CD4-positive, alpha-beta T cell treated with Interleukin-12 subunit alpha and Interleukin-12 subunit beta, for 1 hour (primary cell): ENCODE measurements around the gene GRM5.

Source experiments
- DNase-seq: peaks from one replicate; pipeline ENCODE4 v3.0.0-alpha.2; 2020

GRM5 gene

DNA sequence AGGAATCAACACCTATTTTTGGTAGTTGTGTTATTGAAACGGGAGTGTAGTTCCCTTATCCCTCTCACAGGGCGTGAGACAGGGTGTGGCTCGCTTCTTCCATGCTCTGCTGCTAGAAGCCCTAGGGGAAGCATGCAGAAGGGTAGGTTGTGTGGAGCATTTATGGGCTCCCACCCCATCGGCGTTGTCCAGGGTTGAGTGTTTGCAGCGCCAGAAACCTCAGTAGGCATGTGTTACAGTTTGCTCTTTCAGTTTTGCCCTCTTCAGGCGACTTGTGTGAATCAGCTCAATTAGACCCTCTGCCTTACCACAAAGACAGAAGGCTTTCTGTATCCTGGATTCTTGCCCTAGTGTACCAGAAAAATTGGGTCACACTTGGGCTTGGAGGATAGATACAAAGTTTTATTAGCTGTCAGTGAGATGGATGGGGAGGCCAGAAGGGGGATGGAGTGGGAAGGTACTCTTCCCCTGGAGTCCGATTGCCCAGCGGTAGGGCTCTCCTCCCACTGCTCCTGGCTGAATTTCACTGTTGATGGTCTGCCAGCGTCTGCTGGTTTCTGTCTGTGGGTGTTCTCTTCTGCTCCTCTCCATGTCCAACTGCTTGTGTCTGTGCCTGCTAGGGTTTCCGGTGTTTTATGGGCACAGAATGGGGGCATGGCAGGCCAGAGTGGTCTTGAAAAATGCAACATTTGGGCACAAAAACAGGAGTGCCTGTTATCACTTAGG lies 369.9 kb downstream of the GRM5 start:
- no peak for DNase-seq

DNA sequence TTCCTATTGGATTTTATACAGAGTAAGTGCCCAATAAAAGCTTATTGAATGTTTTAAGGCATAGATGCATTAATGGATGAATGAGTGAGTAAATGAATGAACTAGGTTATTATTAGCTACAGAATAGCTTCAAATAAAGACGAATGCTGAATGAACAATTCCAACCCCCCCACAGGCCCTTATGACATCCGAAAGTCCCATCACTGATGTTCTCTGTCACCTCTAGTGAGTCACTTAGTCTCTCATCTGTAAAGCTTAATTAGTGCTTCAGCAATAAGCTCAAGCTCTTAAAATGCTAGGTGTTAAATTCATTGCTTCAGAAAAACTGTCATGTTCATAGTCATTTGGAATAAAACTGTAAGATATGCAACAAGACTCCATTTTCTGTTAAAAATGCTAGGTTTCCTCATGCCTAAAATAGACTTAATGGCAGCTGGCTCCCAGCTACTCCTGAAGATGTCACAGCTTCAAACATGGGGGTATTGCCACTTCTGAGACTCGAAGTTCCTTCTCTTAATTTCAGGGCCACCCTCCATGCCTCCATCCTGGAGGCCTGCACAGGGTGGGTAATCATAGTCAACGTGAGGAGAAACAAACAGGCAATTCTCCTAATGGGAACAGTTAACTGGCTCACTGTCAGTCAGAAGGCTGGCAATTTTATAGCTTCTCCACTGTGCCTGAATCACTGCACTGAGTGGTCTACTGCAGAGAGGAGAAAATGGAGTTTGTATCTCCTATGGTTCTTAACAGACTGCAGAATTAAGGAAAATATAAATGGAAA lies 373.3 kb downstream of the GRM5 start:
- no peak for DNase-seq

DNA sequence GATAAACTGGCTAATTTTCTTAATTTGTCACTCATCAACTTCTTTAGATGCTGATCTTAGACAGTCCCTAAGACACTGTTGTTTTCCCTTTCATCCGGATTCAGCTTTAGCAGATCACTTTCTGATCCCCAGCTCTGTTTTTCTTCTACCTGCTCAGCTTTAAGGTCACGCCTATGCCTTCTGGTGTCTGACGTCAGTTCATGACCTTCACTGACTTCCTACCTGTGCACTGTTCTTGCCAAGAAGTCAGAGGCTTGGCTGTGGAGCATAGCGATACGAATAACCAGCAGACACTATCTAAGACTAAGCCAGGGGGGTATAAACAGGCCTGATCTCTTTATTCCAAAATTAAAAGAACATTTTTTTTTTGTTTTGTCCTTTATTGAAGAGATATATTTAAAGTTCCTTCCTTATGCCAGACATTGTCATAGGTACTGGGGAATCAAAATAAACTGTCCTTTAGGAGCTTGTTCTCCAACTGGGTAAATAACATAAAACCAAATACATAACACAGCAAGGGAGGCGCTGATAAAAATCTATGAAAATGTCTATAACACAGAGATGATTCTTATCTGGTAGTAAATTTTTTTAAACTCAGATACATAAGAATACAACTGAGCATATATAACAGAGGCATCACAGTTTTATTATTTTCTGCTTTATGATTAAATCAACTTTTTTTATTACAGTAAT lies 376.1 kb downstream of the GRM5 start:
- no peak for DNase-seq

DNA sequence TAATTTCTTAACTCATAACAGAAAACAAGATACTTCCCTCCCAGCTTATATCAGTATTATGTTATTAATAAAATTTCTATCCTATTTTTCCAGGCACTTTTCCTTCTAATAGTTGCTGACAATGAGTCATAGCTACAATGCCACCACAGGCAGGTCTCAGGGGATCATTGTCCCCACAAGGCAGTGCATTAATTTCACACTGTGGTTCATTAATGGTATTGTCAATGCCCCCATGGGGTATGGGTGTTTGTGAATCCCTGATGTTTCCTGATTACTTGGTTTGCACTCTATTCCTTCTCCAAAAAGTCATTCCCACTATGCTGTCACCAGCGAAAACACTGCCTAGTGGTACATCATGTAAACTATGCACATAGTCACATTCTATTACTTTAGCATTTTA lies 382.8 kb downstream of the GRM5 start:
- DNase-seq = no peak

DNA sequence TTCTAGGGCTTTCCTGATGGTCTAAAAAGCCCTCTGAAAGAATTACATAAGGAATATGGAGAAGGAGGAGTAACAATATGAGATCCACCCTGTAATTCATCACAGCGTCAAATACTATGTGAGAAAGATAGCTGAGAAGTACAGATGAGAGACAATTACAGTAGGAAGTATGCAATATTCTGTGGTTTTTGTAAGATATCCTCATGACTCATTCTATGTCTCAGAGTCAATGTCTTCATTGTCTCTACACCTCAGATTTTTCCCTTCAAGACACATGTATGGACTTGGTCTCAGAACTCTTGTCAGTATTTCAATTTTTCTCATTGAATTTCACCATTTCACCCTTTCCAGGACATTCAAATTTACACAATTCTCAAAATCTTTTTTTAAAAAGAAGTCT lies 385.0 kb downstream of the GRM5 start:
- DNase-seq = no peak

DNA sequence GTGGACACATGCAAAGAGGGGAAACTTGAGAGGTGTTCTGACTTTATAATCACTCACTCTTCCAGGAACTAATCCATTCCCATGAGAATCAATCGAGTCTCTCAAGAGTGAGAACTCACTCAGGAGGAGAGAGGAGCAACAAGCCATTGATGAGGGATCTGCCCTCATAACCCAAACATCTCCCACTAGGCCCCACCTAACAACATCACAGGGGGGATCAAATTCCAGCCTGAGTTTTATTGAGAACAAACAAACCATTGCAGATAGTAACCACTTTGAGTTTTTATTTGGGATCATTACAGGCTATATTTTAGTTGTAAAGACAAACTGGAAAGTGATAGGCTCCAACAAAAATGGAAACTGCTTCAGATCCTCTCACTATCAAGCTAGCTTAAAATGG lies 399.4 kb downstream of the GRM5 start:
- DNase-seq = no peak

DNA sequence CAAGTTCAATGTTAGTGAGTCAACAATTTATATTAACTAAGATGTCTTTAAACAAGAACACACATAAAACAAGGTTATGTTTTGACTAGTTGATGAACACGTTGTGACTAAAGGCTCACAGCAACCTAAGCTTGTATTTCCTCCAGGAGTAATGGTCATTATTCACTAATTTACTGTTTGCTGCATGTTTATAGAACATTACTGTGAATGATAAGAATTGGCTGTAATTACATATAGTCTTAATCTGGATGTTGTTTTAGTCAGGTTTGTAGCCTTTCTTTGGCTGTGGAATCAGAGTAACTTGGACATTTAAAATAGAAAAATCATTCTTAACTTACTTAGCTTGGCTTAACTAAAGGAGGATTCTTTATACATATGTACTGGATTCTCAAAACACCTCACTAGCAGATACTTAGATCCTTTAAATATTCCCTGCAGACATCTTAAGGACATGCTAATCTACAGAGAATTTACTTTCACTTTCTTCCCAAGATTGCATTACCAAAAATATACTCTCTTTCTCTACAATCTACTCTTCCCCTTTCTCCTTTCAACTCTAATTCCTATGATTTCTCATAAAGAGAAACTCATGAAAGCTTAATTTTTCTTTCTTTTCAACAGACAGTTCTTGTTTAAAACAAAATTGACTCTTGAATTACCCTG lies 408.6 kb downstream of the GRM5 start:
- DNase-seq = no peak

DNA sequence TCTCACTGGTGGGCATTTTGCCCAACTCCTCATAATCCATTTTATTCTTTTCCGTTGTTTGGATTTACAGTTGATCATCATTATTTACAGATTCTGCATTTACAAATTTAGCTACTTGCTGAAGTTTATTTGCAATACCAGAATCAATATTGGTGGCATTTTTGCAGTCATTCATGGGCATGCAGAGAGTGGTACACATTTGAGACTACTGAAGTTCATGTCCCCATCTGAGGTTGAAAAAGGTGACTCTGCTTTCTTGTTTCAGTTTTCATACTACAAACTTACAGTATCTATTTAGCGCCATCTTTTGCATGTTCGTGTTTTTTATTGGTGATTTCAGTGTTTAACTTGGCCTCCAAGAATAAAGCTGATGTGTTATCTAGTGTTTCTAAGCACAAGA lies 409.5 kb downstream of the GRM5 start:
- DNase-seq = no peak

DNA sequence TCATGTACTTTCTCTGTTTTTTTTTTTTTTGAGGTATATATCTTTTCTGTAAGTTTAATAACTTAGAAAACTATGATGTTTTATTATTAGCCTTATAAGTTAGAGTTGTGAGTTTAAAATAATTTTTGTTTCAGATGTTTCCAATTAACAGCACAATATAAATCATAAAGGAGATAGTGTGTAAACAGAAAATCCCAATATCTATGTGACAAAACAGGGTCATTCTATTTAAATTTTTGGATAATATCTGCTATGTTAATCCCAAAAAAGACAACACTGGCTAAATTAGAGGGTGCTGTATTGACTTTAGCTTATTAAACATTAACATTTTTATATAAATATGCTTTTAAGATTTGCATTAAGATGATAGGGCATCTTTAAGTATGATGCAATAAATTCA lies 410.1 kb downstream of the GRM5 start:
- no peak for DNase-seq

DNA sequence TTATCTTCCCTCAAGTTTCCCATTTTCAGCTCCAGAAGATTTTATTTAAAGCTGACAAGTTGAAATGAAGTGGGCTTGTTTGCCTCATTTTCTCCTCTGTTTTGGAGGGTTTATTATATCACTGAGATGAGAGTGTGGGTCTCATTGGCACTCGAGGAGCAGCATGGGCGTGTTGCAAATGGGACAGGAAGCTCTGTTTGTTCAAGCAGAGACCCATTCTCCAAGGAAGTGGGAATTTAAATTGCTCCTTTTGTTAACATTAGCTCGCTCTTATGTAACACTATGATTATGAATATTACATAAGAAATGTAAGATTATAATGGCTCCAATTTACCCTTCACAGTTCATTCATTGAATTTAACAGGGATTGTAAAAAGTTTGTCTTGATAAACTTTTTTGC lies 410.6 kb downstream of the GRM5 start:
- no peak for DNase-seq

DNA sequence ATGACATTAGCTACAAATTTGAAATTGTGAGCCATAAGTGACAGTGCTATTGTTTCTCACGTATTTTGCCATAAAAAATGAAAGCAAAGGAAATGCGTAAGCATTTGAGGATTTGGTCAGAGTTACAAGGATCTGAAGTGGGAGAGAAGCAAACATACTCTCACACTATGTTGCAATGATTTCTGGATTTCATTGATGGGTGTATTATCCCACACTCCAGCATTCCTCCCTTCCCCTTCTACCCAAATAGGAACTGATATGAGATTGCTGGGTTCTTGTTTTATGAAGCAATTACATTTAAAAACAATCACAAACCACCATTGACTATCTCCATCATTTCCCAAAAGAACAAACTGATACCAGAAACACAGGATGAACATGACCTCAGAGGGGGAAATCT lies 414.2 kb downstream of the GRM5 start:
- no peak for DNase-seq

DNA sequence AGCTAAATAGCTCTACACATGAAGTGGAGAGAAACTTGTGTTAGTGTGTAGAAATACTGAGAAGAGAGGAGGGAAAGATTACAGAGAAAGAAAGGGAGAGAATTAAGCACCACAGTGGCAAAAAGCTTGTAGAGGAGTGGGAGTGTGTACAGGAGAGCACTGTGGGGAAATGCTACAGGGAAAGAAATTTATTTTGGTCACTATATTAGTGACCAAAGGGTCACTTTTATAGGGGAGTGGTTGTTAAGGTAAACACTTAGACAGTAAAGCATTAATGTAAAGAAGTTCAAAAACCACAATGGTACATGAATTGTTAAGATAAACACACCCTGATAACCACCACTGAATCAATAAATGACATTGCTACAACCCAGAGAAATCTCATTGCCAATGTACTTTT lies 421.1 kb downstream of the GRM5 start:
- no peak for DNase-seq

DNA sequence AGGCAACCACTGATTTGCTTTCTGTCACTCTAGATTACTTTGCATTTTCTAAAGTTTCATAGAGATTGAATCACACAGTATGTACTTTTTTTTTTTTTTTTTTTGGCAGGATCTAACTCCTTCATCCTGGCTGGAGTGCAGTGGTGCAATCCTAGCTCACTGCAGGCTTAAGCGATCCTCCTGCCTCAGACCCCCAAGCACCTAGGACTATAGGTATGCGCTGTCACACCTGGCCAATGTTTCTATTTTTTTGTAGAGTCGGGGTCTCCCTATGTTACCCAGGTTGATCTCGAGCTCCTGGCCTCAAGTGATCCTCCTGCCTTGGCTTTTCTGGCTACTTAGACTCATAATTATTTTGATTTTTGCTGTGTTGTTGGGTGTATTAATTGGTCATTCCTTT lies 433.6 kb downstream of the GRM5 start:
- no peak for DNase-seq

DNA sequence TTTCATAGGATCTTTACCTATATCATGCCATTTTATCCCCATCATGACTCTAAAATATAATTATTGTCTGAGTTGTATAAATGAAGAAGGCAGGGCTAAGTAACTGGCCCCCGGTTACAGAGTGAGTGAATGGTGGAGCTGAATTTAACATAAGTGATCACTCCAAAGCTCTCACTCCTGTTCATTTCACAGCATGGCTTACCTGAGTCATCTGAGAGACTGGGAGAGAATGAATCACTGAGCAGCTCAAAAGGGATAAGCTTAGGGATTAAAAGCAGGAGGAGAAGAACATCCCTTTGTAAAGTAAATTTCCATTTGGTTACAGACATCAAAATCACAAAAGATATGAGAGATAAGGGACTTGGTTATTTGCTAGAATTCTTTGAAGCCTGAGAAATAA lies 434.3 kb downstream of the GRM5 start:
- DNase-seq = no peak

DNA sequence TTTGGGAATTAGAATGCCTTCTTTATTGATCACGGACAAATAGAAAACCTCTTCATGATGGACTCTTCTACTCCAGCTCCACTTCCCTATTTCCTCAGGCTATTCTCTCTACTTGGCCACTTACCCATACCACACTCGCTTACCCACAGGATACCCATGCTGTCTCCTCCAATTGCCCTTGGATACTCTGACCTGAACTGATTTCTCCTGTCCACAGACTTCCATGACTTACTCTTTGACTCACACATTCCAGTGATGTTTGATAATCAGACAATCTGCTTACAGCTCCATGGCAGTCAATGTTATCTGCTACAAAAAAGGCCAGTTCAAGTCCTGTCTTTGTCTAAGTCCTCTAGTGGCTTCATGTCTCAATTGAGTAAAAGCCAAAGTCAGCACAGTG lies 436.3 kb downstream of the GRM5 start:
- DNase-seq = no peak

DNA sequence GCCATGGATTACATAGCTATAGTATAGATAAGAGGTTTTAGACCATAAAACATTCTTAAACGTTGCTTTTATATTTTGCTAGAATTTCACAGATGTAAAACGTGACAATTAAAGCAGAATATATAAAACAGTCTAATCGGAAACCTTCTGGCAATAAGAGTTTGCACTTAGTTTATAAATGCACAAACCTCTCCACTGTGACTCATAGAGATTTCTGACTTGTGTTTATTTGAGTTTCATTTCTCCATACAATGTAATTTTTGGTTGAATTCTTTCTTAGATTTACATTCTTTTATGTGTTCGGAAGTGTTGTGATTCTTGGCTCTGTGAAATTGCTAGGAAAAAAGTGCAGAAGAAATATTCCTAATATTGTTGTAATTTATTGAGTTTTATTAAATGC lies 439.6 kb downstream of the GRM5 start:
- DNase-seq = no peak

DNA sequence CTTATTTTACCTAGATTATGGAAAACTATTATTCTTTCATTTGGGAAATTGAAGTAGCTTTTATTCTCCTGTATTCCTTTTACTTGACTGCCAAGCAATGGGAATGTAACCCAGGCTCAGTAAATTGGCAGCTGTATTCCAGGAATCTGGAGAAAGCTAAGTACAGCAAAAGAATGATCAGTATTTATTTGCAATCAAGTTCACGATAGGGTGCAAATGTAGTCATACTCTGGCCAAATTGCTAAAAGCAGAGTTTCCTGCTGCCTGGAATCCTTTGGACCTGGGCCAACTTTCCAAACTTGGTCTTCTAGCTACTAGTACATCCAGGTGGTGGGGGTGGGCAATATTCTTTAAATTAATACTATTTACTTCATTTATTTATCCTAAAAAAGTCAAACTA lies 442.3 kb downstream of the GRM5 start:
- no peak for DNase-seq

DNA sequence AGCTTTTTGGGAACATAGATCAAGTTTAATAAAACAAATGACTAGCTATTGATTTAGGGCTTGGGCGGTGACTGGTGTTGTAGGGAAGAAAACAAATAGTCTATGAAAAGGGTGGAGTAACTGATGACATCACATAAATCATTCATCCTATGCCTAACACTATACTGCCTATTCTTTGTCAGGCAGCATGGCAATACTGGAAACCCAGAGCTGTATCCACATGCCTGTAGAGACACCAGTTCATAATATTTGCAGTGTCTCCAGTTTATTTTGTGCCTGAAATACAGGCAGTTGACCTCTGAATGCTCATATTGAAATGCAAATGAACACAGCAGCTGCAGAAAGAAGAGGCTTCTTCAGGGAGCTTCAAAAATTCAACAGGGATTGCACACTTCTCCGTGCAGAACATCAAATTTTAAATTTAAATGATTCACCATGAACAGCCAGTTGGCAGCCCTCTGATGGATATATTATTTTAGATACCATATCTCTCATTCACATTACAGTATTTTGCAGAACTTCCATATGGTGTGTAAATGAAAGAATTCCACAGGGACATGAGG lies 445.1 kb downstream of the GRM5 start:
- no peak for DNase-seq

DNA sequence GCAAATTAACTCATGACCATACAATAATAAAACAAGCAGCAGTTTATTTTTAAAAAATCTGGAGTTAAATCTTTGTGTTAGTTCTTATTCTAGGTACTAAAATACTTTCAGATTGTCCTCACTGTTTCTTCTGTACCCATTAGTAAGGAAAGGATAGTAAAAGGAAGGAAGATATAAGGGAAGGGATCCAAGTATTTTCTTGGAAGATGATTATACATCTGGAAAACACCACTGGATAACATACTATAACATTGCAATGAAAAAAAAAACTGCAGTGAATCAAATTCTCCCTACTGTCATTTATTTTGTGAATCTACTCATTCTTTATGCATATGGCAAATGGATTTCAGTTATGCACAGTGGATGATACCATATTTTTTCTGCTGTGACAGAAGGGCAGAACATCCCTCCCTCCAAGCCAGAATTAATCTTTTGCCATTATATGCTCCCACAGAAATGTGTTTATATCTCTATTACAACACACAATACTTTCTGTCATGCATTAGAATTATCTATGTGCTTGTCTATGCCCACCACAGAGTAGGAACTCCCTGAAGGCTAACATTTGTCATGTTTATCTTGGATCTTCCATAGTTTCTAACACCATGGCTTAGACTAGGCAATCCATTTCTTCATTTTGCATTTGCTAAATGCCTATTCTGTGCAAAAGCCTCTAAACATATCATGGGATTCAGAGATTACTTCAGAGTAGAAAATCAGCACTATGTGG lies 446.0 kb downstream of the GRM5 start:
- no peak for DNase-seq

DNA sequence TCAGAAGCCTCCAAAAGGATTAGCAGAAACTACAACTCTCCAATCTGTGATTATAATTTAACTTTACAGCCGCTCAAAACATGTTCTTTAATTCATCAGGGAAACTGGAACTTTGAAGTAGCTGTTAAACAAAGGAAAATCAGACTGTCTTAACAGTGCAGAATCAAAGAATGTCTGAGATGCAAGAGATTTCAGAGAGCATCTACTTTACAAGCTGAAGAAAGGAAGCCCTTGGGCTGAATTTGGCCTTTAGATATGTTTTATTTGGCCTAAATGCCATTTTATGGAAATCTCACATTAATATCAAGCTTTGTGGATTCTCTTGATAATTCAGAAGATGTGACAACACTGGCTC lies 446.7 kb downstream of the GRM5 start:
- DNase-seq = no peak

DNA sequence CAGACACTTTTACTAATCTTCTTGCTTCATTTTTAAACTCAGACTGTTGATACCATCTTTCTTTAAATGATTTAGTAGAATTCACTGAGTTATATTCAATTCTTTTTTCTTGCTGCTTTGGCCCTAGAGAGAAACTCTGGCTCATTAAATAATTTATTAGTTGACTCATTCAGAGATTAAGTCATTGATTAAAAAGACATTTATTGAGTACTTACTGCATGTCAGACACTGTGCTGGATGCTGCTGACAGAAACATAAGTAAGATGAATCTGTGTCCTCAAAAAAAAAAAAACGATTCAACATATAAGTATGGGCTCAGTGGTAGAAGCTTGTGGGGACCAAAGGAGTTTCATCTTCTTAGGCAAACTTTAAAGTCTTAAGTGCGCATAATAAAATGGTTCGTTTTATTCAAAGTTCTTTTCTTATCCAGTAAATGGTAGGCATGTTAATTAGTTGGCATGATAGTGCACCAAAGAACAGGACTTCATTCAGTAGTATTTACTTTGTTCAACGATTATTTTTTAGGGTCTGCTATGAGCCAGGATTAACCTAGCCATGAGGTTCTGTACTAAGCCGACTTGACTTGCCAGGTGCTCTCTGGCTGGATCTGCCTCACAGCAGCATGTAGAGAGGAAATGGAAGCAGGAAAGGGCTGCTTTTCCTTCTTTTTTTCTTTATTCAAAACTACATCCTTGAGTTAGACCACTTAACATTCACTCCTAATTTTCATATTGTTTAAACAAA lies 447.3 kb downstream of the GRM5 start:
- no peak for DNase-seq

DNA sequence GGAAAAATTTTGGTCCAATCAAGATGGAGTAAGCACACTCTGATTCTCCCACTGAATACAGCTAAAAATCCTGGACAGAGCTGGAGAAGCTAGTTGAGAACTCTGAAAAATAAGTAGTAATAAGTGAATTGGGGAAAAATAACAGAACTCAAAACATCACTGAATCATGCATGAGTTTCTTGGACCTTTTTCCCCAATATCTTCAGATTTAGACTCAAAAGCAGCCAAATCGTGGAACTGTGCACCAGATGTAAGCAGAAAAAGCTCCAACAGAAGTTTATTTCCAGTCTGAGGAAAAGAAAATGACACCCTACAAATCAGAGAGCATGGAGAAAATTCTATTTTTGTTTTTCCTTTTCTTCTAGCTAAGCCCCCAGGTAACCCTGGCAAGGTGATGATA lies 448.6 kb downstream of the GRM5 start:
- no peak for DNase-seq
